ENCODE data around the gene ALG14. TPM values are rescaled to one million over a fixed set of nuclear protein-coding genes. Genes with fewer than 3 reads are reported as not detected.

The ALG14 gene
- total and polyA plus RNA-seq, 2 of the 4 experiments (the other 2 are of a cell fraction): 1.7 to 2.0 TPM

- Histone ChIP-seq H2BK15ac (ENCODE audit: low read depth, low read length) (no peak overlapping the region), H3K9ac (ENCODE audit: low read depth, low read length) (no peak overlapping the region), H2AK9ac (replicated peaks; ENCODE audit: low read depth, low read length, poor library complexity) (no peak overlapping the region), H2BK5ac (ENCODE audit: low read depth, low read length, poor library complexity, severe bottlenecking) (no peak overlapping the region), H4K8ac (ENCODE audit: low read depth in 2 of 2, low read length in 2 of 2) (no peak overlapping the region), H4K91ac (ENCODE audit: insufficient read depth, low read depth, low read length) (peak overlapping the region; percentile 73; the same call in 1 of the 2 replicates), H3K4me1 (ENCODE audit: control insufficient read depth, insufficient read depth, low read length) (peaks cover 6% of the 10 kb centered on the region), H2BK120ac (ENCODE audit: low read depth, low read length) (no peak overlapping the region), H3K4me3 (ENCODE audit: insufficient read depth, low read depth, low read length) (no peak overlapping the region), H3K23ac (ENCODE audit: low read depth, low read length) (no peak overlapping the region), H3K36me3 (ENCODE audit: control insufficient read depth, insufficient read depth, low read length) (no peaks in the 10 kb centered on the region), H2AFZ (replicated peaks; ENCODE audit: low read length, poor library complexity) (no peak overlapping the region), H4K5ac (ENCODE audit: low read depth, low read length) (no peak overlapping the region), H3K27ac (ENCODE audit: insufficient read depth, low read length) (no peak overlapping the region), H3K14ac (replicated peaks; ENCODE audit: low read depth, low read length) (no peak overlapping the region), H3K9me1 (ENCODE audit: insufficient read depth, low read length) (peaks cover 2% of the 10 kb centered on the region; the same call in 1 of the 2 replicates), H3K79me1 (ENCODE audit: low read depth in 1 of 2, low read length in 2 of 2) (peaks cover 0 to 4% of the 10 kb centered on the region in 2 experiments; a peak in 1 of 4 replicates), H3K4ac (ENCODE audit: low read depth, low read length) (no peak overlapping the region), H3K56ac (ENCODE audit: extremely low read depth, insufficient read depth, low read length) (no peak overlapping the region), H3K18ac (ENCODE audit: low read depth, low read length) (peak overlapping the region; percentile 26; the same call in 1 of the 2 replicates), H2AK5ac (ENCODE audit: low read depth, low read length) (peak overlapping the region; percentile 45; the same call in 1 of the 2 replicates), H4K20me1 (ENCODE audit: insufficient read depth, low read length) (no peaks in the 10 kb centered on the region), H3K9me3 (ENCODE audit: control insufficient read depth, insufficient read depth, low read length) (no peaks in the 10 kb centered on the region), H2BK20ac (ENCODE audit: low read depth, low read length) (no peak overlapping the region; the same call in 1 of the 2 replicates), H3K27me3 (ENCODE audit: control insufficient read depth, insufficient read depth, low read length) (no peaks in the 10 kb centered on the region), H3K4me2 (ENCODE audit: low read depth, low read length) (no peak overlapping the region)
- ATAC-seq (ENCODE audit: low read depth): no peak
- in situ Hi-C loops (cut with MboI; ENCODE audit: low sequenced_read_pairs): no loop called here
- intact Hi-C loops (cut with micrococcal nuclease): no loop called here
- ChIA-PET CTCF (interaction anchor here (0.6 kb wide), 1 partner anchor 480 kb away, joined by 4 read pairs; no protein-coding TSS in a partner anchor), POLR2A (ENCODE audit: unreplicated experiment) (interaction anchor here (0.6 kb wide), 1 partner anchor 419 kb away, joined by 3 read pairs; no protein-coding TSS in a partner anchor)
- TF ChIP-seq, protein P1, sequence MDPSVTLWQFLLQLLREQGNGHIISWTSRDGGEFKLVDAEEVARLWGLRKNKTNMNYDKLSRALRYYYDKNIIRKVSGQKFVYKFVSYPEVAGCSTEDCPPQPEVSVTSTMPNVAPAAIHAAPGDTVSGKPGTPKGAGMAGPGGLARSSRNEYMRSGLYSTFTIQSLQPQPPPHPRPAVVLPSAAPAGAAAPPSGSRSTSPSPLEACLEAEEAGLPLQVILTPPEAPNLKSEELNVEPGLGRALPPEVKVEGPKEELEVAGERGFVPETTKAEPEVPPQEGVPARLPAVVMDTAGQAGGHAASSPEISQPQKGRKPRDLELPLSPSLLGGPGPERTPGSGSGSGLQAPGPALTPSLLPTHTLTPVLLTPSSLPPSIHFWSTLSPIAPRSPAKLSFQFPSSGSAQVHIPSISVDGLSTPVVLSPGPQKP (IDR thresholded peaks at IDR 0.05; ENCODE audit: borderline replicate concordance, low read depth, low read length): no peak
- TF ChIP-seq CHD1 (IDR thresholded peaks at IDR 0.05; ENCODE audit: low read depth, low read length): no peak
- no peak for TF ChIP-seq BHLHE40 (IDR thresholded peaks at IDR 0.05; ENCODE audit: low read depth, low read length)
- TF ChIP-seq SMC3 (IDR thresholded peaks at IDR 0.05; ENCODE audit: low read depth, low read length): no peak
- TF ChIP-seq FOS (IDR thresholded peaks at IDR 0.05; ENCODE audit: low read depth, low read length): no peak
- no peak for TF ChIP-seq USF2 (IDR thresholded peaks at IDR 0.05; ENCODE audit: low read depth, low read length)
- TF ChIP-seq MXI1 (IDR thresholded peaks at IDR 0.05; ENCODE audit: borderline replicate concordance, low read depth, low read length): no peak
- no peak for TF ChIP-seq MAFK (IDR thresholded peaks at IDR 0.05; ENCODE audit: low read depth, low read length)
- no peak for TF ChIP-seq POLR2A (IDR thresholded peaks at IDR 0.05; ENCODE audit: low read depth, low read length)
- TF ChIP-seq MAZ (IDR thresholded peaks at IDR 0.05; ENCODE audit: borderline replicate concordance, low read depth, low read length): no peak
- TF ChIP-seq NFE2L2 (IDR thresholded peaks at IDR 0.05; ENCODE audit: low read depth, low read length): no peak
- no peak for TF ChIP-seq RFX5 (IDR thresholded peaks at IDR 0.05; ENCODE audit: low read depth, low read length)
- whole genome bisulfite sequencing, 2 experiments (ENCODE audit: extremely low coverage in 2 of 2, insufficient read length in 1 of 2): 100% methylated on average over 1 of the region's 4 CpGs; no CpG with 5 or more reads in 1 of the 2 experiments
- BruUV-seq (replicated peaks): no TSS peak
- dilution Hi-C loops (cut with HindIII; ENCODE audit: low sequenced_read_pairs, unreplicated experiment): no loop called here
- DNase-seq: no peak
Measured at GRCh38 chr1:94993931-94994645, 78.7 kb downstream of the ALG14 start.
